ENCODE results near the gene GLRX.
A peak's percentile ranks its signal among the peaks of the same experiment; 100 is the strongest.
"Not testable (repeated sequence)": the region's sequence is repeated elsewhere in the genome, so short reads cannot be mapped to it uniquely, and the experiment has no call there.

The GLRX gene

GRCh38 chr5:95822542-95823181 lies at the start of gene GLRX:
Gene GLRX, minus strand, starts transcription at chr5:95822726. Its CDS starts 64 bp downstream, at chr5:95822662.
- peak; percentile 81 for DNase-seq (ENCODE audit: low spot score)

- DNase-seq (ENCODE audit: low spot score) = no peak
Measured at GRCh38 chr5:95871146-95871806, 48.8 kb upstream of the GLRX start.

DNA sequence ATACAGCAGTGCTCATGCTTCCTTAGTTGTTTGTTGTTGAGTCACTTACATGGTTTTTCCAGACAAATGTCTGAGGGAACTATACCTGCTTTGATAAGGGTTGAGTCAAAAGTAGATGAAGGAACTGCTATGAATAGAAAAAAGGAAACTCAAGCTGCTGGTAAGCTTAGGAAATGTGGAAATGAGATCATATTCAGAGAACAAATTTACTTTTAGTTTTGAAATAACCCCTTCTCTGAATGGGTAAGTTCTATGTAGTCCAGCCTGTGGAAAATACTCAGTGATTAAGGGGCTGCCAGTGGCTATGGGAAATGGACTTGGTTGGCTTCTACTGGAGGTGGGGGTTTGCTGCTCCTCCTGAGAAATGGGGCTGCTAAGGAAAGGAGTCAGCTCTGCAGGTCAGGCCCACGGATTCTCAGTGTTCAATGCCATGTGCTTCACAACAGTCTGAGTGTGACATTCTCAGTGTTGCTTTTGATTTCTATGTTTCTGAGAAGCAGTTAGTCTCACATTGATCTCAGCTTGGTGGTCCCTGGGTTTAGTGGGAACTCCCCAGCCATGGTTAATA lies 47.7 kb upstream of the GLRX start:
- DNase-seq (ENCODE audit: low spot score) = no peak

GRCh38 chr5:95869173-95869855 lies 46.8 kb upstream of the GLRX start:
- not testable (repeated sequence) for DNase-seq (ENCODE audit: low spot score)

GRCh38 chr5:95868136-95868535 lies 45.6 kb upstream of the GLRX start:
- no peak for DNase-seq (ENCODE audit: low spot score)

DNA sequence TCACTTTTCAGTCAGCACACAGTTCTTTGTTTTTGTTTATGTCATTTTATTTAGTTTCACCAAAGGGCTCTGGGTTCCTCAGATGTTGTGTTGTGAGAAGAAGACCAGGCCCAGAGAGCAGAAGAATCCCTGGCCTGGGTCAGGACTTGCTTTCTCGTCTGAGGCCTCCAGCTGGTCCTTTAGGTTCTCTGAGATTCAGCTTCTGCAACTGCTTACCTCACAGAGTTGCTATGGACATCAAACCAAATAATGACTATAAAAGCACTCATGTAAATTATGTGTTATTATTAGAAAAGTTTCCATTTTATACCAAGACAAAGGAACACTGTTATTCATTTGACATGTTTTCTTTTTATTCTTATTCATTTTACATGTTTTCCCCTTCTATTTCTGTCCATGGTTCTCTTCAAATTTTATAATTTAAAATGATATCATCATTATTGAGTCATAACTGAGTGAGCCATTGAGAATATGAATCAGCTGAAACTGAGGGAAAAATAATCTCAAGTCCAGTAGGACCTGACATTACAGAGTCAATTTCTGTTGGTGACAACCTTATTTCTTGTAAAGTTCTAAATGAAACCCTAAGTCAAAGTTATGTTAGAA lies 44.0 kb upstream of the GLRX start:
- DNase-seq (ENCODE audit: low spot score) = no peak

GRCh38 chr5:95864944-95865504 lies 42.5 kb upstream of the GLRX start:
- no peak for DNase-seq (ENCODE audit: low spot score)

- no peak for DNase-seq (ENCODE audit: low spot score)
Measured at GRCh38 chr5:95864456-95864855, 41.9 kb upstream of the GLRX start.

DNA sequence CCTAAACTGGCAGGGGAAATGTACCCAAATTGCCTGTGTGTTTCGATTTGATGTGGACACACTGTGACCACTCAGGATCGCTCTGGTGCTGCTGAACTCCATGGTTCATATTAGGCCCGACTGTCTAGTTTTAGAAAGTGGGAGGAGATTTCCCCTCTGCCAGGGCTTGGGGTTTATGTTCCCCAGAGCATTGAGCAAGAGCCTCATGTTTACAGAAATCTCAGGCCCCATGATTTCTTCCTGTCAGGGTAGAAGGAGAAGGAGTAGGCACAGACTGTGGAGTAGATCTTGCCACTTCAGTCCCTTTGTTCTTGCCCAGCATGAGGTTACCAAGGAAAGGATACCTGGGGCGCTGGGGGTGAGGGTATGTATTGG lies 40.8 kb upstream of the GLRX start:
- DNase-seq (ENCODE audit: low spot score) = no peak

DNA sequence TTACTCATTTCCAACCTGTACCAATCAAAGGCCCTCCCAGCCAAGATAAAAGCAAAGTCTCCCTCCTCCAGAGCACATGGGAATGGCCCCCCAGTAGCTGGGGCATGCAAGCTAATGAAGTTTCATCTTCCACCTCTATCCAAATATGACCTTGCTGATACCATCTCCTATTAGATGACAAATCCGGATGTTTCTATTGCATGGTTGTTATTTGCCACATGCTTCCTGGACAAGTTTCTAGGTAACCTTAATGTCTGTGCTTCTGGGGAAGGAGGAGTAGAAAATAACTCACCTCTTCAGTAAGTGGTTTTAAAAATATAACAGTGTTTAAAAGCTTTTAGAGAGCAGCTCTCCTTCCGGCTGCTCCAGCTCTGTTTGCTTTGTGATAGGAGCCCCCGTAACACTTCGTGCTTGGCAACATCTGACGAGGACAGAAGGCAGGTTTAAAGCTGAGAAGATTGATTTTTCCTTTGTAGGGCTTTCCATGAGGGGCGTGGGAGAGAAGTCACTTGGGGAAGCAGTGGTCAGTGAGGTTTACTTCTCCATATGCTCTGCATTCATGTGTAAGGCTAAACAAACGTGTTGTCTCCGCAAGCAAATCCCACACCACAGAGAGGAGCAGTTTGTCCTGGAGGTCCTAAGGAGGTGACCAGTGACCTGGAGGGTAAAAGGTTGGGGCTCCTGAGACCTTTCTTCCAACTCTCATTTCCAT lies 40.3 kb upstream of the GLRX start:
- no peak for DNase-seq (ENCODE audit: low spot score)

- no peak for DNase-seq (ENCODE audit: low spot score)
Measured at GRCh38 chr5:95861864-95862561, 39.5 kb upstream of the GLRX start.

DNA sequence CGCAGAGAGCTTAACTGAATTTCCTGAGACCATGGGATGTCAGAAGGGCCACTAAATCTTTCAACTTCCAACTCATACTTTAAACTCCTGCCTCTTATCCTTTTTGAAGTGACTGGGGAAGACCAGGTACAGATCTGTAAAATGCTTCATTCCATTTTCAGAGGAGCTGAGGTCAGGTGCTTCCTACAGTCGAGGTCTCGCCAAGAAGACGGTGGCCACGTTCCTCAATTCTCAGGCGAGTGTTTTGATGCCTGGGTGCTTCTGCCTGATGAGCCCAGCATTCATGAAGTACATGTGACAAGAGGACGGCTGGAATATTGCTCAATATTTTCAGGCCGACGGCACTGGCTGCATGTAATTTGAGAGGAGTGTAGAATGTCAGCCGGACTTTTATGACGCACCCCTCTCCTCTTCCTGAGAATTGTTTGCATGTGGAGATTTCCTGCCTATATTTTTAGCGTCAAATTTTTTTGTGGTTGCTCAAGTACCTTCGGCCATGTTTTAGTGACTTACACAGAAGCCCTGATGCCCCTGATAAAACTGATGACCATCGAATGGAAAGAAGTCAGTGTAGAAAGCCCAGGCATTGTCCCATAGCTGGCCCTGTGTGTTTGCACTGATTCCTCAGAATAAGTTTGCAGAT lies 38.8 kb upstream of the GLRX start:
- DNase-seq (ENCODE audit: low spot score) = peak; percentile 77

DNA sequence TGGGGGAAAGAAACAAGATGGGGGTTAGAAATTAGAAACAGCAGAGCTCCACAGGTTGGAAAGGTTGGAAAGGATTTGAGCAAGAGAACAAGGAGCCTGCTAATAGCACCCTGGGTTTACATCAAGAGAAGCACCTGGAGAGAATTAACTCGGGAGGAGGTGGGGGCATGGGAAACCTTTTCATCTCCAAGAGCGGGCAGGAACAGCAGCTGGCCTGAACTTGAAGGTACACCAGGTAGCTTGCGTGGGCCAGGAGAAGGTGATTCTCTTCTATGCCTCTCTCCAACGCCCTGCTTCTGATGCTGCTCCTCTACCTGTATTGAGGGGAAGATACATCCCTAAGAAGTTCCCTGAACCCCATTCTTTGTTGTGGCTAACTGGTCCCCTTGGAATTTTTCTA lies 37.1 kb upstream of the GLRX start:
- no peak for DNase-seq (ENCODE audit: low spot score)

DNA sequence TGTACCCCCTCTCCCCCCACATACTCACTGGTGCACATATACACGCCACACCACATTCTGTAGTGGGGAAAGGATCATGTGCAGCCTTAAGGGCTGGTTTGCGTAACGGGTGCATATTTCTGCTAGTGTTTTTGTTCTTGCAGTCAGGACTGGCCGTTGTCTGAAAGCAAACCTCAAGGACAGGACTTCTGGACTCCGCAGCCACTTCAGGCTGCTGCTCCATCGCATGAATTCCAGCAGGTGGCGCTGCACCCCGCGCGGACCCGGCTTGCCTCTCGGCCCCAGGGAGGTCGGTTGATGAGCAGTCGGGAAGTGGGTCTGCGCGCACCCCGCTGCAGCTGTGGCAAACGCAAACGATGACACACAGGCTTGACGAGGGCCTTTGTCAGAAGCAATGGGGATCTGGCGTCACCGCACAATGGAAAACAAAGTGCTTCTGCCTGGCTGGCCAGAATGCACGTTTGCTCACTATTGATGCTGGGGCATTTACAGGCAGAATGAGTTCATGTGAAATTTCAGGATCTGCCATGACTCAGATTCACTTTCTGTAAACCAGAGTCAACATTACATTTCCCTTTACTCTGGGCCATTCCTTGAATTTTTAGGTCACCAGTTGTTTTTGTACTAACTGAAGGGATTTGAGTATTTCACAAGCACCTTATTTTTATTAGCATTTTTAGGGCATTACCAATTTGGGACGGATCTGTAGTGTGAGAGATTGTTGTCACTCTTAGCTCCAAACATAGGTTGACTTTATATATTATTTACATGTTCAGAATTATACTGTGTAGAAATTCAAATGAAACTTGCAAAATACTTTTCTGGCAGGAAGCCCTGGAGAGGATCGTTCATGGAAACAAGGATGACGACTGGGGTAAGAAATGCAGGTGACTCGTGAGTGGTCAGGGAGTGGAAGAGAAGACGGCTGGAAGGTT lies 36.4 kb upstream of the GLRX start:
- peak; percentile 89 for DNase-seq (ENCODE audit: low spot score)

DNA sequence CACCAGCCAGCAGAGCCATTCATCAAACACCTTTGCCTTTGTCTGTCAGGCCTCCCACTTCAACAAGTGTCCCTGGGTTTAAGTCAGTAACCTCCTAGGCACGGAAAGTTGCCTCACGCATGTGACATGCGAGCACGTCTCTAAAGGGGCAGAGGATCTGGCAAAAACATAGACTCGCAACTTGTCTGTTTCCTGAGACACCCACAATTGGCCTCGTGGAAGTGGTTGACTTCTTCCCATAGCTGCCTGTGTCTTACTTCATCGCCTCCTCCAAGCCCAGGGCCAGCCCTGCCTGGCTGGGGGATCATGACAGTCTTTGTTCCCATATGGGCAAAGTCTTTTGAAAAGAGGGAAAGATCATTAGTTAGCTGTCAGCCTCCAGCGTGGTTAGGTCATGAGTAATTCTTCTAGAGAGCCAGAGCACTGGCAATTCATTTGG lies 35.5 kb upstream of the GLRX start:
- peak; percentile 78 for DNase-seq (ENCODE audit: low spot score)

- DNase-seq (ENCODE audit: low spot score) = peak; percentile 81
Measured at GRCh38 chr5:95857185-95857945, 34.8 kb upstream of the GLRX start.

DNA sequence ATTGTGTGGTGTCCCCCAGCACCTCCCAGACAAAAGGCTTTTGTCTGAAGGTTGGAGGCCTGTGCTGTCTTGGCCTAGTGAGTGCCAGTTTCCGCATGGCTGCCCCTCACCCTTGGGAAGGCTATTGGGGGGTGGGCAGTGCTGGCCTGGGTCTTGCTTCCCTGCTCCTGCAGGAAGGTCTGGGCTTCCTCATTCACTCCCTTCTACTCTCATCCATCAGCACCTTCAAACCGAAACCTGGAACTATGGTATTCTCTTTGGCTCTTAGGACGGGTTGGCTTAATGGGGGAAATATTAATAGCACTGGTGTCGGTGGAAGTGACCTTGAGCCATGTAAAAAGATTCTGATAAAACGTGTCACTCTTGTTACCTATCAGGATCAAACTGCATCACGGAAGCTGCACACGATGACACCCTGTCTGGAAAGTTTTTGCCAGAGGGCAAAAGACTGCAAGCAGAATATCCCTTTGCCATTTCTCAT lies 34.0 kb upstream of the GLRX start:
- no peak for DNase-seq (ENCODE audit: low spot score)

DNA sequence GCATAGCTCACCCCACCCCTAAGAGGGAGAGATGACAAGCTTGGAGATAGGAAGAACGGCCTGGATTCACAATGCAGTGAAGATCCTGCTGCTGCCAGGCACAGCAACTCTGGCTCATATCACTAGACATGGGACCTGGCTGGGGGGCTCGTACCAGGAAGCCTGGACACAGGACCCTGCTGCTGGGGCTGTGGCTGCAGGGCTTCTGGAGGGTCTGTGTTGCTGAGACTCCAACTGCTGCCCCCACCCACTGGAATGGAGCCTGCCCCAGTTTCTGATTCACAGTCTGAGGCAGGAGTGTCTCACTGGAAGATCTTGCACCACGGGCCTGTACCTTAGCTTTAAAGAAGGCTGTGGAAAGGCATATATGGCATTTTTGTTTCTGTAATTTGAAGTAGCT lies 31.0 kb upstream of the GLRX start:
- DNase-seq (ENCODE audit: low spot score) = no peak

Data from AG08396 (cell line).